ENCODE measurements around the gene SERINC2. TPM values are rescaled to one million over a fixed set of nuclear protein-coding genes. Genes with fewer than 3 reads are reported as not detected.
A peak's percentile ranks its signal among the peaks of the same experiment; 100 is the strongest.

SERINC2 gene
- total and polyA plus RNA-seq, 2 experiments from 2014 or later, result 20.5 to 23.3 TPM

DNA sequence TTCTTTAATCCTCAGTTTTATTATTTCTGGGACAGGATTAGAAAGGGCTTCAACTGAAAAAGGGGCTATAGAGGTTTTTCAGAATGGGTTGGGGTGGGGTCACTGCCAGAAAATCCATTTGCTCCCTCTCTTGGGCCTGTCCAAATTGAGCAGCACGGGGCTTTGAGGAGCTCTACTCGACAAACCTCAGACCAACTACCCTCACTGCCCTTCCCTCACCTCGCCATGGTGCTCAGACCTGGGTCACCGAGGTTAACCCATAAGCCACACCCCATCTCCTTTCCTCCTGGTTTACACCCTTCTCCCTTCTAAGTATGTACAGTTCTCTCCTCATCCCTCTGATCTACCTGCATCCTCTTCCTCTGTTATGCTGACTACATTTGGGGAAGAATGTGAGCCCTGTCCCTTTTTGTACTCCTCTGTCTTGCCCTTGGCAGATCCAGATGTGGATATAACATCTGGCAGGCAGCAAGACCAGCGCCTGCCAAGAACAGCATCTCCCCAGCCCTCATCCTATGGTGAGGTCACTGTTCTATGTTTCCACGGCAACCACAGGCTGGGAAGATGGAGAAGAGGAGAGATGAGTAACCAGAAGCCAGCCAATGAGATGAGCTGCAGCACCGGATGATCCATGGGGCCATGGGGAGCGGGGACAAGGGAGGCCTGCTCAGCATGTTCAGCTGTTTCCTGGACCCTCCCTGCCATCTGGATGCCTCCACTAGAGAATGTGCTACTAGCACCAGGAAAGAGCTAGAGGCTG lies 36.5 kb upstream of the SERINC2 start:
- no peak overlapping the region for H3K27ac Mint-ChIP-seq
- H3K9me2 ChIP-seq (ENCODE audit: insufficient read depth), result no peaks in the 10 kb centered on the region
- TF ChIP-seq CREB1 (CRISPR knock-in tag; IDR thresholded peaks at IDR 0.05; ENCODE audit: low read depth) (no peak), JUNB (IDR thresholded peaks at IDR 0.05; ENCODE audit: unreplicated experiment) (no peak), ZNF114 (CRISPR knock-in tag; IDR thresholded peaks at IDR 0.05) (no peak)
- TF ChIP-seq, protein P1, sequence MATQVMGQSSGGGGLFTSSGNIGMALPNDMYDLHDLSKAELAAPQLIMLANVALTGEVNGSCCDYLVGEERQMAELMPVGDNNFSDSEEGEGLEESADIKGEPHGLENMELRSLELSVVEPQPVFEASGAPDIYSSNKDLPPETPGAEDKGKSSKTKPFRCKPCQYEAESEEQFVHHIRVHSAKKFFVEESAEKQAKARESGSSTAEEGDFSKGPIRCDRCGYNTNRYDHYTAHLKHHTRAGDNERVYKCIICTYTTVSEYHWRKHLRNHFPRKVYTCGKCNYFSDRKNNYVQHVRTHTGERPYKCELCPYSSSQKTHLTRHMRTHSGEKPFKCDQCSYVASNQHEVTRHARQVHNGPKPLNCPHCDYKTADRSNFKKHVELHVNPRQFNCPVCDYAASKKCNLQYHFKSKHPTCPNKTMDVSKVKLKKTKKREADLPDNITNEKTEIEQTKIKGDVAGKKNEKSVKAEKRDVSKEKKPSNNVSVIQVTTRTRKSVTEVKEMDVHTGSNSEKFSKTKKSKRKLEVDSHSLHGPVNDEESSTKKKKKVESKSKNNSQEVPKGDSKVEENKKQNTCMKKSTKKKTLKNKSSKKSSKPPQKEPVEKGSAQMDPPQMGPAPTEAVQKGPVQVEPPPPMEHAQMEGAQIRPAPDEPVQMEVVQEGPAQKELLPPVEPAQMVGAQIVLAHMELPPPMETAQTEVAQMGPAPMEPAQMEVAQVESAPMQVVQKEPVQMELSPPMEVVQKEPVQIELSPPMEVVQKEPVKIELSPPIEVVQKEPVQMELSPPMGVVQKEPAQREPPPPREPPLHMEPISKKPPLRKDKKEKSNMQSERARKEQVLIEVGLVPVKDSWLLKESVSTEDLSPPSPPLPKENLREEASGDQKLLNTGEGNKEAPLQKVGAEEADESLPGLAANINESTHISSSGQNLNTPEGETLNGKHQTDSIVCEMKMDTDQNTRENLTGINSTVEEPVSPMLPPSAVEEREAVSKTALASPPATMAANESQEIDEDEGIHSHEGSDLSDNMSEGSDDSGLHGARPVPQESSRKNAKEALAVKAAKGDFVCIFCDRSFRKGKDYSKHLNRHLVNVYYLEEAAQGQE (IDR thresholded peaks at IDR 0.05; ENCODE audit: unreplicated experiment), result no peak
- TF ChIP-seq, protein P2, sequence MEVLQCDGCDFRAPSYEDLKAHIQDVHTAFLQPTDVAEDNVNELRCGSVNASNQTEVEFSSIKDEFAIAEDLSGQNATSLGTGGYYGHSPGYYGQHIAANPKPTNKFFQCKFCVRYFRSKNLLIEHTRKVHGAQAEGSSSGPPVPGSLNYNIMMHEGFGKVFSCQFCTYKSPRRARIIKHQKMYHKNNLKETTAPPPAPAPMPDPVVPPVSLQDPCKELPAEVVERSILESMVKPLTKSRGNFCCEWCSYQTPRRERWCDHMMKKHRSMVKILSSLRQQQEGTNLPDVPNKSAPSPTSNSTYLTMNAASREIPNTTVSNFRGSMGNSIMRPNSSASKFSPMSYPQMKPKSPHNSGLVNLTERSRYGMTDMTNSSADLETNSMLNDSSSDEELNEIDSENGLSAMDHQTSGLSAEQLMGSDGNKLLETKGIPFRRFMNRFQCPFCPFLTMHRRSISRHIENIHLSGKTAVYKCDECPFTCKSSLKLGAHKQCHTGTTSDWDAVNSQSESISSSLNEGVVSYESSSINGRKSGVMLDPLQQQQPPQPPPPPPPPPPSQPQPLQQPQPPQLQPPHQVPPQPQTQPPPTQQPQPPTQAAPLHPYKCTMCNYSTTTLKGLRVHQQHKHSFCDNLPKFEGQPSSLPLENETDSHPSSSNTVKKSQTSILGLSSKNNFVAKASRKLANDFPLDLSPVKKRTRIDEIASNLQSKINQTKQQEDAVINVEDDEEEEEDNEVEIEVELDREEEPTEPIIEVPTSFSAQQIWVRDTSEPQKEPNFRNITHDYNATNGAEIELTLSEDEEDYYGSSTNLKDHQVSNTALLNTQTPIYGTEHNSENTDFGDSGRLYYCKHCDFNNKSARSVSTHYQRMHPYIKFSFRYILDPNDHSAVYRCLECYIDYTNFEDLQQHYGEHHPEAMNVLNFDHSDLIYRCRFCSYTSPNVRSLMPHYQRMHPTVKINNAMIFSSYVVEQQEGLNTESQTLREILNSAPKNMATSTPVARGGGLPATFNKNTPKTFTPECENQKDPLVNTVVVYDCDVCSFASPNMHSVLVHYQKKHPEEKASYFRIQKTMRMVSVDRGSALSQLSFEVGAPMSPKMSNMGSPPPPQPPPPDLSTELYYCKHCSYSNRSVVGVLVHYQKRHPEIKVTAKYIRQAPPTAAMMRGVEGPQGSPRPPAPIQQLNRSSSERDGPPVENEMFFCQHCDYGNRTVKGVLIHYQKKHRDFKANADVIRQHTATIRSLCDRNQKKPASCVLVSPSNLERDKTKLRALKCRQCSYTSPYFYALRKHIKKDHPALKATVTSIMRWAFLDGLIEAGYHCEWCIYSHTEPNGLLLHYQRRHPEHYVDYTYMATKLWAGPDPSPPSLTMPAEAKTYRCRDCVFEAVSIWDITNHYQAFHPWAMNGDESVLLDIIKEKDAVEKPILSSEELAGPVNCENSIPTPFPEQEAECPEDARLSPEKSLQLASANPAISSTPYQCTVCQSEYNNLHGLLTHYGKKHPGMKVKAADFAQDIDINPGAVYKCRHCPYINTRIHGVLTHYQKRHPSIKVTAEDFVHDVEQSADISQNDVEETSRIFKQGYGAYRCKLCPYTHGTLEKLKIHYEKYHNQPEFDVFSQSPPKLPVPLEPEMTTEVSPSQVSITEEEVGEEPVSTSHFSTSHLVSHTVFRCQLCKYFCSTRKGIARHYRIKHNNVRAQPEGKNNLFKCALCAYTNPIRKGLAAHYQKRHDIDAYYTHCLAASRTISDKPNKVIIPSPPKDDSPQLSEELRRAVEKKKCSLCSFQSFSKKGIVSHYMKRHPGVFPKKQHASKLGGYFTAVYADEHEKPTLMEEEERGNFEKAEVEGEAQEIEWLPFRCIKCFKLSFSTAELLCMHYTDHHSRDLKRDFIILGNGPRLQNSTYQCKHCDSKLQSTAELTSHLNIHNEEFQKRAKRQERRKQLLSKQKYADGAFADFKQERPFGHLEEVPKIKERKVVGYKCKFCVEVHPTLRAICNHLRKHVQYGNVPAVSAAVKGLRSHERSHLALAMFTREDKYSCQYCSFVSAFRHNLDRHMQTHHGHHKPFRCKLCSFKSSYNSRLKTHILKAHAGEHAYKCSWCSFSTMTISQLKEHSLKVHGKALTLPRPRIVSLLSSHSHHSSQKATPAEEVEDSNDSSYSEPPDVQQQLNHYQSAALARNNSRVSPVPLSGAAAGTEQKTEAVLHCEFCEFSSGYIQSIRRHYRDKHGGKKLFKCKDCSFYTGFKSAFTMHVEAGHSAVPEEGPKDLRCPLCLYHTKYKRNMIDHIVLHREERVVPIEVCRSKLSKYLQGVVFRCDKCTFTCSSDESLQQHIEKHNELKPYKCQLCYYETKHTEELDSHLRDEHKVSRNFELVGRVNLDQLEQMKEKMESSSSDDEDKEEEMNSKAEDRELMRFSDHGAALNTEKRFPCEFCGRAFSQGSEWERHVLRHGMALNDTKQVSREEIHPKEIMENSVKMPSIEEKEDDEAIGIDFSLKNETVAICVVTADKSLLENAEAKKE (CRISPR knock-in tag; IDR thresholded peaks at IDR 0.05), result no peak
- no peaks in the 10 kb centered on the region for H3K79me2 ChIP-seq (replicated peaks; ENCODE audit: insufficient read depth)
- DNase-seq (ENCODE audit: low spot score) (peak; percentile 73), ATAC-seq (no peak)
- H3K36me3 ChIP-seq (ENCODE audit: insufficient read depth), result no peaks in the 10 kb centered on the region
- H3K36me3 Mint-ChIP-seq (ENCODE audit: low read depth), result no peaks in the 10 kb centered on the region
- no peaks in the 10 kb centered on the region for H3K27me3 ChIP-seq (ENCODE audit: insufficient read depth)
- H3K4me1 Mint-ChIP-seq, result peaks cover 41% of the 10 kb centered on the region
- no peaks in the 10 kb centered on the region for H4K20me1 ChIP-seq (replicated peaks; ENCODE audit: insufficient read depth)
- peaks cover 32% of the 10 kb centered on the region for H3K4me1 ChIP-seq (ENCODE audit: insufficient read depth)
- H3K9me3 Mint-ChIP-seq, result no peaks in the 10 kb centered on the region
- peaks cover 18% of the 10 kb centered on the region; the same call in 1 of the 2 replicates for H3F3A ChIP-seq (replicated peaks; ENCODE audit: low read depth)
- no peak overlapping the region for H2AFZ ChIP-seq
- peak overlapping the region; percentile 51; the same call in 1 of the 2 replicates for H3K4me2 ChIP-seq
- H3K4me3 Mint-ChIP-seq, result no peak overlapping the region; the same call in 2 of the 3 replicates
- H3K27ac ChIP-seq (ENCODE audit: low read depth), result no peak overlapping the region
- peaks cover 16% of the 10 kb centered on the region for H3K27me3 Mint-ChIP-seq (ENCODE audit: insufficient read depth, low read depth, poor library complexity)
- H3K4me3 ChIP-seq, result no peak overlapping the region

Measured in GM23338 (cell line).